Measurements from ENCODE around the gene IRF6.

DNA sequence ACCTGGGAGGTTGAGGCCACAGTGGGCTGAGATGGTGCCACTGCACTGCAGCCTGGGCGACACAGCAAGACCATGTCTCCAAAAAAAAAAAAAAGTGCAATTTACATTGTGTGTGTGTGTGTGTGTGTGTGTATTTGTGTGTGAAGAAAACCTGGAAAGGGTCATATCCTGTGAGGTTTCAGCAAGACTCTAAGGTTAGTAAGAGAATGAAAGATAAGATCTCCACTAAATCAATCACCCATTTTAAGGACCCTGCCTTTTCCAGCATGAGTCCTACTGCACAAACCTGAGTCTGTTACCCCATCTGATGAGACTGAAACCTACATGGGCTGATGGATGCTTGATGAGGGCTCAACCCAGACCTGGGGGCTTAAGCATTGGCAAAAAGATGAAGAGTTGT lies 16.7 kb downstream of the IRF6 start:
- TF ChIP-seq, protein P1, sequence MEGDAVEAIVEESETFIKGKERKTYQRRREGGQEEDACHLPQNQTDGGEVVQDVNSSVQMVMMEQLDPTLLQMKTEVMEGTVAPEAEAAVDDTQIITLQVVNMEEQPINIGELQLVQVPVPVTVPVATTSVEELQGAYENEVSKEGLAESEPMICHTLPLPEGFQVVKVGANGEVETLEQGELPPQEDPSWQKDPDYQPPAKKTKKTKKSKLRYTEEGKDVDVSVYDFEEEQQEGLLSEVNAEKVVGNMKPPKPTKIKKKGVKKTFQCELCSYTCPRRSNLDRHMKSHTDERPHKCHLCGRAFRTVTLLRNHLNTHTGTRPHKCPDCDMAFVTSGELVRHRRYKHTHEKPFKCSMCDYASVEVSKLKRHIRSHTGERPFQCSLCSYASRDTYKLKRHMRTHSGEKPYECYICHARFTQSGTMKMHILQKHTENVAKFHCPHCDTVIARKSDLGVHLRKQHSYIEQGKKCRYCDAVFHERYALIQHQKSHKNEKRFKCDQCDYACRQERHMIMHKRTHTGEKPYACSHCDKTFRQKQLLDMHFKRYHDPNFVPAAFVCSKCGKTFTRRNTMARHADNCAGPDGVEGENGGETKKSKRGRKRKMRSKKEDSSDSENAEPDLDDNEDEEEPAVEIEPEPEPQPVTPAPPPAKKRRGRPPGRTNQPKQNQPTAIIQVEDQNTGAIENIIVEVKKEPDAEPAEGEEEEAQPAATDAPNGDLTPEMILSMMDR (conservative IDR thresholded peaks at IDR 0.05; ENCODE audit: low read length) = no peak
- no peak for TF ChIP-seq EZH2phosphoT487 (IDR thresholded peaks at IDR 0.05; ENCODE audit: borderline replicate concordance, low read depth, low read length)

Measured in OCI-LY7 (cell line).